Kidney epithelial cell (primary cell): ENCODE data around the gene DNAJC18. TPM values are rescaled to one million over a fixed set of nuclear protein-coding genes. Genes with fewer than 3 reads are reported as not detected.

Source experiments
- DNase-seq: peaks from one replicate; pipeline ENCODE4 v3.0.0-alpha.2; 2010; ENCODE audit warnings: low read depth
- H3K27me3 ChIP-seq: 2 replicates; pipeline ENCODE4 v1.6.0; 2011; ENCODE audit warnings: low read length; ENCODE audit not compliant: control insufficient read depth, insufficient read depth
- H3K36me3 ChIP-seq: 2 replicates; pipeline ENCODE4 v1.5.1; 2011; ENCODE audit warnings: low read length; ENCODE audit not compliant: control insufficient read depth, insufficient read depth
- H3K4me3 ChIP-seq: 2 replicates; pipeline ENCODE4 v1.5.1; 2011; ENCODE audit warnings: low read depth, mild to moderate bottlenecking, control low read depth, low read length
- total RNA-seq: library from RNA; depleted of rRNA; stranded (reverse); fragments of >200 nt; gene quantifications from 2 replicates; pipeline ENCODE4 v1.2.3, GENCODE V29; 2015
- TF ChIP-seq, protein P1 (sequence below): IDR thresholded peaks from 2 replicates; pipeline ENCODE4 v1.5.1; 2011; ENCODE audit warnings: mild to moderate bottlenecking, moderate library complexity, low read length, control low read depth, inconsistent platforms; ENCODE audit not compliant: insufficient read depth, poor library complexity, severe bottlenecking

The DNAJC18 gene
- total RNA-seq, 1 donor from 2014 or later = 14.2 TPM

DNA sequence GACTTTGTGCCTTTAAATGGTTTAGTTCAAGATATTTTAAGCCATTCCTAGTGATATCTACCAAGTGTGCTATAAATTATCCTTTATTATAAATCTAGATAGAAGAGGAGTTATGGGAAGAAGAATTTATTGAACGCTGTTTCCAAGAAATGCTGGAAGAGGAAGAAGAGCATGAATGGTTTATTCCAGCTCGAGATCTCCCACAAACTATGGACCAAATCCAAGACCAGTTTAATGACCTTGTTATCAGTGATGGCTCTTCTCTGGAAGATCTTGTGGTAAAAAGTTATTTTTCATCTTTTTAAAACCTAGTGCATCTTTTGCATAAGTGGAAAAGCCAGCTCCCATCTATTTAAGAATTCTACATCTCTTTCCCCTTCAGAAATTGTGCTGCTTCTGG lies 74.9 kb downstream of the DNAJC18 start:
- no peak for DNase-seq
- Histone ChIP-seq H3K4me3 (no peak overlapping the region), H3K27me3 (no peaks in the 10 kb centered on the region), H3K36me3 (no peaks in the 10 kb centered on the region)
- TF ChIP-seq, protein P1, sequence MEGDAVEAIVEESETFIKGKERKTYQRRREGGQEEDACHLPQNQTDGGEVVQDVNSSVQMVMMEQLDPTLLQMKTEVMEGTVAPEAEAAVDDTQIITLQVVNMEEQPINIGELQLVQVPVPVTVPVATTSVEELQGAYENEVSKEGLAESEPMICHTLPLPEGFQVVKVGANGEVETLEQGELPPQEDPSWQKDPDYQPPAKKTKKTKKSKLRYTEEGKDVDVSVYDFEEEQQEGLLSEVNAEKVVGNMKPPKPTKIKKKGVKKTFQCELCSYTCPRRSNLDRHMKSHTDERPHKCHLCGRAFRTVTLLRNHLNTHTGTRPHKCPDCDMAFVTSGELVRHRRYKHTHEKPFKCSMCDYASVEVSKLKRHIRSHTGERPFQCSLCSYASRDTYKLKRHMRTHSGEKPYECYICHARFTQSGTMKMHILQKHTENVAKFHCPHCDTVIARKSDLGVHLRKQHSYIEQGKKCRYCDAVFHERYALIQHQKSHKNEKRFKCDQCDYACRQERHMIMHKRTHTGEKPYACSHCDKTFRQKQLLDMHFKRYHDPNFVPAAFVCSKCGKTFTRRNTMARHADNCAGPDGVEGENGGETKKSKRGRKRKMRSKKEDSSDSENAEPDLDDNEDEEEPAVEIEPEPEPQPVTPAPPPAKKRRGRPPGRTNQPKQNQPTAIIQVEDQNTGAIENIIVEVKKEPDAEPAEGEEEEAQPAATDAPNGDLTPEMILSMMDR = no peak

DNA sequence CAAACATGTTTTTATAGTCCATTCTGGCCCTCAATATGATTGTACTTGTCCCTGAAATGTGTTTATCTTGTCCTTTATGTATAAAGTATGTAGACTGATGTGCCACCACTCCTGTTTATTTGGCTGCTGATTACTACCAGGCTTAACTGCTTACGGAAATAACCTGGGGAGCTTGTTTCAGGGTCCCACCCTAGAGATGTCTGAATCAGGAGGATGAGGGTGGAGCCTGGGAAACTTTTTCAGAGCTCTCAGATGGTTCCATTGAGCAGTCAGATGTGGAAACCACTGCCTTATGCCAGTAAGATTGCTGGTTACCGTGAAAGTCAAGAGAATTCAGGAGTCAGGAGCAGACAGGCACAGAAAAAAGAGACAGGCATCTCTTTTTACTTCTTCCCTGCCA lies 75.4 kb downstream of the DNAJC18 start:
- Histone ChIP-seq H3K36me3 (no peaks in the 10 kb centered on the region), H3K27me3 (no peaks in the 10 kb centered on the region), H3K4me3 (no peak overlapping the region)
- TF ChIP-seq, protein P1 = no peak
- DNase-seq = no peak

DNA sequence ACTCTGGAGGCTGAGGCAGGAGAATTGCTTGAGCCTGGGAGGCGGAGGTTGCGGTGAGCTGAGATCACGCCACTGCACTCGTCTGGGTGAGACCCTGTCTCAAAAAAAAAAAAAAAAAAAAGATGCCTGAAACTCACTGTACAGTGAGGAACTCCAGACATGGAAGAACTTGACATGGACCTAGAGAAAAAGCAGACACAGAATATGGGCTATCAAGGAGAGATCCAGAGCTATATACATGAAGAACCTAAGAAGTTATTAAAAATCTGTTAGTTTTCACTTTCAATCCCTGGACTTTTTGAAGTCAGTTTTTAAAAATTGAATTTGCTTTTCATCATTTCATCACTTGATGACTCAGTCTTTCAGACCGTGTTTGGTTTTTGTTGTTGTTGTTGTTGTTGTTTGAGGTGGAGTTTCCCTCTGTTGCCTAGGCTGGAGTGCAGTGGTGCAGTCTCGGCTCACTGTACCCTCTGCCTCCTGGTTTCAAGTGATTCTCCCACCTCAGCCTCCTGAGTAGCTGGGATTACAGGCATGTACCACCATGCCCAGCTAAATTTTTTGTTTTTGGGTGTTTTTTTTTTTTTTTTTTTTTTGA lies 77.4 kb downstream of the DNAJC18 start:
- Histone ChIP-seq H3K36me3 (no peaks in the 10 kb centered on the region), H3K27me3 (no peaks in the 10 kb centered on the region), H3K4me3 (no peak overlapping the region)
- TF ChIP-seq, protein P1 = no peak
- no peak for DNase-seq

DNA sequence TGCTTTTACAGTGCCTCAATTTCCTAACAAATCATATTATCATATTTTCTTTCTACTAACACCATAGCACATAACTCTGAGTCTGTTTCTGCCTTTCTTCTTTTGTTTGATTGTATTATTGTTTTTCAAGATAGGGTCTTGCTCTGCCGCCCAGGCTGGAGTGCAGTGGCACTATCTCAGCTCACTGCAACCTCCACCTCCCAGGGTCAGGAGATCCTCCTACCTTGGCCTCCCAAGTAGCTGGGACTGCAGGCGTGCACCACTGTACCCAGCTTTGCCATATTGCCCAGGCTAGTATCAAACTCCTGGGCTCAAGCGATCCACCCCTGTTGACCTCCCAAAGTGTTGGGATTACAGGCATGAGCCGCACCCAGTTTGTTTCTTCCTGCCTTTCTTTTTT lies 78.9 kb downstream of the DNAJC18 start:
- no peak overlapping the region for H3K4me3 ChIP-seq

More for the DNA sequence above, 78.9 kb downstream of the DNAJC18 start:
- no peaks in the 10 kb centered on the region for H3K36me3 ChIP-seq
- no peak for DNase-seq
- TF ChIP-seq, protein P1 = no peak
- H3K27me3 ChIP-seq = no peaks in the 10 kb centered on the region

Other genes with a start within 250 kb of the DNAJC18 start
- 27.3 and 29.9 TPM in 2 replicates for gene SIL1, start 241.2 kb downstream of the DNAJC18 start, total RNA-seq
- 219 and 266 TPM in 2 replicates for gene MATR3, start 145.8 kb downstream of the DNAJC18 start, total RNA-seq
- gene PAIP2, start 97.7 kb downstream of the DNAJC18 start, total RNA-seq = 63.0 and 72.9 TPM in 2 replicates
- gene SLC23A1, start 56.2 kb downstream of the DNAJC18 start, total RNA-seq = not detected in 2 replicates
- gene MZB1, start 49.6 kb downstream of the DNAJC18 start, total RNA-seq = not detected in 2 replicates
- gene PROB1, start 44.4 kb downstream of the DNAJC18 start, total RNA-seq = 3.0 and 3.6 TPM in 2 replicates
- gene SPATA24, start 35.4 kb downstream of the DNAJC18 start, total RNA-seq = 7.7 and 8.8 TPM in 2 replicates
- gene ECSCR, start 23.2 kb upstream of the DNAJC18 start, total RNA-seq = not detected in 2 replicates
- not detected in 2 replicates for gene SMIM33, start 31.5 kb upstream of the DNAJC18 start, total RNA-seq
- 15.5 and 17.5 TPM in 2 replicates for gene STING1, start 43.2 kb upstream of the DNAJC18 start, total RNA-seq
- gene UBE2D2, start 121.8 kb upstream of the DNAJC18 start, total RNA-seq = 120 and 127 TPM in 2 replicates
- gene CXXC5, start 208.8 kb upstream of the DNAJC18 start, total RNA-seq = 167 and 183 TPM in 2 replicates